ENCODE measurements around the gene AURKB.
"Not testable (repeated sequence)": the region's sequence is repeated elsewhere in the genome, so short reads cannot be mapped to it uniquely, and the experiment has no call there.

The AURKB gene

GRCh38 chr17:8224891-8225812 is 14.8 kb upstream of the AURKB start:
- Histone ChIP-seq H3K36me3 (ENCODE audit: control insufficient read depth, insufficient read depth, low read length) (peaks cover 32% of the 10 kb centered on the region), H3K4me1 (ENCODE audit: control insufficient read depth, insufficient read depth, low read length) (peaks cover 11% of the 10 kb centered on the region; the same call in 1 of the 2 replicates), H3K27me3 (ENCODE audit: control insufficient read depth, insufficient read depth, low read length) (no peaks in the 10 kb centered on the region), H3K27ac (ENCODE audit: low read depth, low read length) (no peak overlapping the region), H3K9me3 (ENCODE audit: control insufficient read depth, insufficient read depth, low read length) (no peaks in the 10 kb centered on the region), H3K4me3 (ENCODE audit: low read depth, low read length) (no peak overlapping the region), H3K9ac (ENCODE audit: low read depth, low read length) (no peak overlapping the region)

- peak overlapping the region; percentile 91 for H3K4me3 ChIP-seq (ENCODE audit: low read depth, low read length)
- peak overlapping the region; percentile 98 for H3K27ac ChIP-seq (ENCODE audit: low read depth, low read length)
- H3K9ac ChIP-seq (ENCODE audit: low read depth, low read length), result peak overlapping the region; percentile 68
- H3K36me3 ChIP-seq (ENCODE audit: control insufficient read depth, insufficient read depth, low read length), result peaks cover 16% of the 10 kb centered on the region
- no peaks in the 10 kb centered on the region for H3K27me3 ChIP-seq (ENCODE audit: control insufficient read depth, insufficient read depth, low read length)
- H3K4me1 ChIP-seq (ENCODE audit: control insufficient read depth, insufficient read depth, low read length), result peaks cover 11% of the 10 kb centered on the region; the same call in 1 of the 2 replicates
- no peaks in the 10 kb centered on the region for H3K9me3 ChIP-seq (ENCODE audit: control insufficient read depth, insufficient read depth, low read length)
These were observed 13.2 kb upstream of the AURKB start for GRCh38 chr17:8223356-8224126.

- peaks cover 8% of the 10 kb centered on the region for H3K36me3 ChIP-seq (ENCODE audit: control insufficient read depth, insufficient read depth, low read length)
- H3K4me1 ChIP-seq (ENCODE audit: control insufficient read depth, insufficient read depth, low read length), result peaks cover 11% of the 10 kb centered on the region; the same call in 1 of the 2 replicates
- H3K27me3 ChIP-seq (ENCODE audit: control insufficient read depth, insufficient read depth, low read length), result no peaks in the 10 kb centered on the region
- peak overlapping the region; percentile 91 for H3K4me3 ChIP-seq (ENCODE audit: low read depth, low read length)
- H3K9ac ChIP-seq (ENCODE audit: low read depth, low read length), result peak overlapping the region; percentile 68
- no peaks in the 10 kb centered on the region for H3K9me3 ChIP-seq (ENCODE audit: control insufficient read depth, insufficient read depth, low read length)
- H3K27ac ChIP-seq (ENCODE audit: low read depth, low read length), result peak overlapping the region; percentile 98
These were observed 12.4 kb upstream of the AURKB start for GRCh38 chr17:8222630-8223355.

- H3K27ac ChIP-seq (ENCODE audit: low read depth, low read length), result peak overlapping the region; percentile 98
- no peaks in the 10 kb centered on the region for H3K9me3 ChIP-seq (ENCODE audit: control insufficient read depth, insufficient read depth, low read length)
- H3K27me3 ChIP-seq (ENCODE audit: control insufficient read depth, insufficient read depth, low read length), result no peaks in the 10 kb centered on the region
- no peak overlapping the region for H3K9ac ChIP-seq (ENCODE audit: low read depth, low read length)
- peaks cover 4% of the 10 kb centered on the region for H3K36me3 ChIP-seq (ENCODE audit: control insufficient read depth, insufficient read depth, low read length)
- H3K4me1 ChIP-seq (ENCODE audit: control insufficient read depth, insufficient read depth, low read length), result peaks cover 9% of the 10 kb centered on the region; the same call in 1 of the 2 replicates
- peak overlapping the region; percentile 91 for H3K4me3 ChIP-seq (ENCODE audit: low read depth, low read length)
These were observed 11.9 kb upstream of the AURKB start for GRCh38 chr17:8222380-8222629.

- H3K9me3 ChIP-seq (ENCODE audit: control insufficient read depth, insufficient read depth, low read length), result no peaks in the 10 kb centered on the region
- H3K36me3 ChIP-seq (ENCODE audit: control insufficient read depth, insufficient read depth, low read length), result no peaks in the 10 kb centered on the region
- H3K4me3 ChIP-seq (ENCODE audit: low read depth, low read length), result peak overlapping the region; percentile 91
- H3K27ac ChIP-seq (ENCODE audit: low read depth, low read length), result peak overlapping the region; percentile 98
- H3K9ac ChIP-seq (ENCODE audit: low read depth, low read length), result peak overlapping the region; percentile 88
- no peaks in the 10 kb centered on the region for H3K27me3 ChIP-seq (ENCODE audit: control insufficient read depth, insufficient read depth, low read length)
- peaks cover 5% of the 10 kb centered on the region; the same call in 1 of the 2 replicates for H3K4me1 ChIP-seq (ENCODE audit: control insufficient read depth, insufficient read depth, low read length)
These were observed 11.4 kb upstream of the AURKB start for GRCh38 chr17:8221663-8222379.

- H3K4me3 ChIP-seq (ENCODE audit: low read depth, low read length), result peak overlapping the region; percentile 91
- H3K36me3 ChIP-seq (ENCODE audit: control insufficient read depth, insufficient read depth, low read length), result no peaks in the 10 kb centered on the region
- H3K27ac ChIP-seq (ENCODE audit: low read depth, low read length), result peak overlapping the region; percentile 84
- H3K9ac ChIP-seq (ENCODE audit: low read depth, low read length), result peak overlapping the region; percentile 88
- H3K4me1 ChIP-seq (ENCODE audit: control insufficient read depth, insufficient read depth, low read length), result peaks cover 5% of the 10 kb centered on the region; the same call in 1 of the 2 replicates
- H3K9me3 ChIP-seq (ENCODE audit: control insufficient read depth, insufficient read depth, low read length), result no peaks in the 10 kb centered on the region
- H3K27me3 ChIP-seq (ENCODE audit: control insufficient read depth, insufficient read depth, low read length), result no peaks in the 10 kb centered on the region
These were observed 10.6 kb upstream of the AURKB start for GRCh38 chr17:8220783-8221662.

- not testable (repeated sequence) for H3K9me3 ChIP-seq (ENCODE audit: control insufficient read depth, insufficient read depth, low read length); H3K9ac ChIP-seq (ENCODE audit: low read depth, low read length); H3K36me3 ChIP-seq (ENCODE audit: control insufficient read depth, insufficient read depth, low read length); H3K4me1 ChIP-seq (ENCODE audit: control insufficient read depth, insufficient read depth, low read length); H3K27ac ChIP-seq (ENCODE audit: low read depth, low read length); H3K4me3 ChIP-seq (ENCODE audit: low read depth, low read length); H3K27me3 ChIP-seq (ENCODE audit: control insufficient read depth, insufficient read depth, low read length)
These were observed 3.6 kb upstream of the AURKB start for GRCh38 chr17:8214000-8214399.

GRCh38 chr17:8212312-8213180 is 2.2 kb upstream of the AURKB start:
- H3K27me3 ChIP-seq (ENCODE audit: control insufficient read depth, insufficient read depth, low read length), result no peaks in the 10 kb centered on the region
- peaks cover 8% of the 10 kb centered on the region for H3K36me3 ChIP-seq (ENCODE audit: control insufficient read depth, insufficient read depth, low read length)
- peaks cover 4% of the 10 kb centered on the region; the same call in 1 of the 2 replicates for H3K4me1 ChIP-seq (ENCODE audit: control insufficient read depth, insufficient read depth, low read length)
- no peak overlapping the region for H3K9ac ChIP-seq (ENCODE audit: low read depth, low read length)
- H3K27ac ChIP-seq (ENCODE audit: low read depth, low read length), result no peak overlapping the region
- no peaks in the 10 kb centered on the region for H3K9me3 ChIP-seq (ENCODE audit: control insufficient read depth, insufficient read depth, low read length)
- H3K4me3 ChIP-seq (ENCODE audit: low read depth, low read length), result no peak overlapping the region

- H3K4me1 ChIP-seq (ENCODE audit: control insufficient read depth, insufficient read depth, low read length), result peaks cover 4% of the 10 kb centered on the region; the same call in 1 of the 2 replicates
- no peaks in the 10 kb centered on the region for H3K9me3 ChIP-seq (ENCODE audit: control insufficient read depth, insufficient read depth, low read length)
- H3K4me3 ChIP-seq (ENCODE audit: low read depth, low read length), result peak overlapping the region; percentile 98
- no peaks in the 10 kb centered on the region for H3K27me3 ChIP-seq (ENCODE audit: control insufficient read depth, insufficient read depth, low read length)
- peak overlapping the region; percentile 99 for H3K27ac ChIP-seq (ENCODE audit: low read depth, low read length)
- H3K9ac ChIP-seq (ENCODE audit: low read depth, low read length), result peak overlapping the region; percentile 97
- peaks cover 24% of the 10 kb centered on the region for H3K36me3 ChIP-seq (ENCODE audit: control insufficient read depth, insufficient read depth, low read length)
These were observed 535 bp upstream of the AURKB start for GRCh38 chr17:8210761-8211458.
